ENCODE results near the gene FAM47E.

Gene FAM47E

DNA sequence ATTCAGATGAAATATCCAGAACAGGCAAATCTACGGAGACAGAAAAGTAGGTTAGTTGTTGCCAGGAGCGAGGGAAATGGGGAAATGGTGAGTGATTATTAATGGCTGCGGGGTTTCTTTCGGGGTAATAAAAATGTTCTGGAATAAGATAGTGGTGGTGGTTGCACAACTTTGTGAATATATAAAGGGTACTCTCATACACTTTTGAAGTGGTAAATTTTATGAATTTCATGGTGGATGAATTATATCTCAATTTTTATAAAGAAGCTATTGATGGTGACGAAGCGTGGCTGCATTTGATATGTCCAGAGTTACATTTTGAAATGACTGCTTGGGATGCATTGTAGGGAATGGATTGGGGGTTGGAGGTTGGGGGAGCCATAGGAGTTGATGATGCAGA is 16.3 kb downstream of the FAM47E start:
- no peaks in the 10 kb centered on the region for H3K9me2 ChIP-seq (replicated peaks; ENCODE audit: control insufficient read depth, low read length)
- H4K20me1 ChIP-seq (ENCODE audit: control insufficient read depth, insufficient read depth, low read depth, low read length) = no peaks in the 10 kb centered on the region
- H3K4me1 ChIP-seq (ENCODE audit: control insufficient read depth, low read length) = no peaks in the 10 kb centered on the region
- TF ChIP-seq, protein P1, sequence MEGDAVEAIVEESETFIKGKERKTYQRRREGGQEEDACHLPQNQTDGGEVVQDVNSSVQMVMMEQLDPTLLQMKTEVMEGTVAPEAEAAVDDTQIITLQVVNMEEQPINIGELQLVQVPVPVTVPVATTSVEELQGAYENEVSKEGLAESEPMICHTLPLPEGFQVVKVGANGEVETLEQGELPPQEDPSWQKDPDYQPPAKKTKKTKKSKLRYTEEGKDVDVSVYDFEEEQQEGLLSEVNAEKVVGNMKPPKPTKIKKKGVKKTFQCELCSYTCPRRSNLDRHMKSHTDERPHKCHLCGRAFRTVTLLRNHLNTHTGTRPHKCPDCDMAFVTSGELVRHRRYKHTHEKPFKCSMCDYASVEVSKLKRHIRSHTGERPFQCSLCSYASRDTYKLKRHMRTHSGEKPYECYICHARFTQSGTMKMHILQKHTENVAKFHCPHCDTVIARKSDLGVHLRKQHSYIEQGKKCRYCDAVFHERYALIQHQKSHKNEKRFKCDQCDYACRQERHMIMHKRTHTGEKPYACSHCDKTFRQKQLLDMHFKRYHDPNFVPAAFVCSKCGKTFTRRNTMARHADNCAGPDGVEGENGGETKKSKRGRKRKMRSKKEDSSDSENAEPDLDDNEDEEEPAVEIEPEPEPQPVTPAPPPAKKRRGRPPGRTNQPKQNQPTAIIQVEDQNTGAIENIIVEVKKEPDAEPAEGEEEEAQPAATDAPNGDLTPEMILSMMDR (IDR thresholded peaks at IDR 0.05; ENCODE audit: low read depth, low read length, poor library complexity, severe bottlenecking) = no peak
- no peaks in the 10 kb centered on the region for H3K79me2 ChIP-seq (ENCODE audit: control insufficient read depth, low read length)
- no peak overlapping the region for H3K4me3 ChIP-seq (ENCODE audit: low read length)
- no peaks in the 10 kb centered on the region for H3K9me3 ChIP-seq (ENCODE audit: control insufficient read depth, insufficient read depth, low read length)
- no peaks in the 10 kb centered on the region for H3K36me3 ChIP-seq (ENCODE audit: control insufficient read depth, low read length)
- no peak overlapping the region for H3K4me2 ChIP-seq (ENCODE audit: low read length)
- H3K27ac ChIP-seq (ENCODE audit: low read depth, low read length) = no peak overlapping the region
- H3K27me3 ChIP-seq (ENCODE audit: control insufficient read depth, low read length) = 0 out of 2 replicates have a peak, but pooled peaks cover 3% of the 10 kb centered on the region
- no peaks in the 10 kb centered on the region for H3F3A ChIP-seq (ENCODE audit: control insufficient read depth, insufficient read depth)

DNA sequence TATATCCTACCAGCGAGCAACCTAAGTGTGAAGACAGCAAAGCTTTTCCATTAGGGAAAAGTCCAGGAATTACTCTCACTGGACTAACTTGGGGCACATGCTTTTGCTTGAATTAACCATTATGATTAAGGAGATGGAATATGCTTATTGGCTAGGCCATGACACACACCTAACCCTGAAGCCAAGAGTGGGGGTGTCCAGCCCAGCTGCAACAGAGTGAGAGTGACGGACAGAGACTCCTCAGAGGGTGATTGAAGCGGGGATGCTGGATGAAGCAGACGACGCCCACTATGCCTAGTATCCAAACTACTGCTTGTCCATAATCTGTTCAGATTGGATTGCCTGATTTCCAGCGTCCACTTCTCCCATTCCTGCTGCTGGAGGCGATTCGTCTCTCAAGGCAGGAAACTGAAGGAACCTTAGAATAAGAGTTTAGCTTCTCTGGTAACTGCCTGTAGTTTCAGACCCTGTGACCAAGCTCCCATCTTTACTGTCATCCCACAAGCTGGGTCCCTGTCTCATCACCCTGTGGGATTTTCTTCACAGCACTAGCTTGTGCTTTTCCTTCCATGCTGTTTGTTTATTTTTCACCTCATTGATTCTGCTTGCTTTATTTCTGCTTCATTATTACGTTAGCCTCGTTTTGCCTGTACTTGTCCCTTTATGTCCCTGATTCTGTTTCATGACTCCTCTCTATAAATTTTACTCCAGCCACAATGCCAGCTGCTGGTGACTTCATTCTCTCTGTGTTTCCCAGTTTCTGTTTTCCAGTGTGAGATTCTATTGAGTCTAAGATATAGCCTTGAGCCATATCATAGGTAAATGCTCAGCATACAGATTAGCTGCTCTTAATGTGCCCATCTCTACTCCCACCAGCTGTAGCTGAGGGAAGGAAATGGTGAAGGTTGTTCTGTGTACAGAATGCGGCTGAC is 19.0 kb downstream of the FAM47E start:
- TF ChIP-seq, protein P1 (IDR thresholded peaks at IDR 0.05; ENCODE audit: low read depth, low read length, poor library complexity, severe bottlenecking) = no peak
- TF ChIP-seq EZH2phosphoT487 (IDR thresholded peaks at IDR 0.05; ENCODE audit: borderline replicate concordance, low read length) = no peak
- H4K20me1 ChIP-seq (ENCODE audit: control insufficient read depth, insufficient read depth, low read depth, low read length) = no peaks in the 10 kb centered on the region
- no peaks in the 10 kb centered on the region for H3K36me3 ChIP-seq (ENCODE audit: control insufficient read depth, low read length)
- no peak overlapping the region for H3K27ac ChIP-seq (ENCODE audit: low read depth, low read length)
- H3K4me3 ChIP-seq (ENCODE audit: low read length) = no peak overlapping the region
- no peaks in the 10 kb centered on the region for H3K9me2 ChIP-seq (replicated peaks; ENCODE audit: control insufficient read depth, low read length)
- H3K9me3 ChIP-seq (ENCODE audit: control insufficient read depth, insufficient read depth, low read length) = no peaks in the 10 kb centered on the region
- no peaks in the 10 kb centered on the region for H3K4me1 ChIP-seq (ENCODE audit: control insufficient read depth, low read length)
- H3F3A ChIP-seq (ENCODE audit: control insufficient read depth, insufficient read depth) = no peaks in the 10 kb centered on the region
- H3K27me3 ChIP-seq (ENCODE audit: control insufficient read depth, low read length) = 0 out of 2 replicates have a peak, but pooled peaks cover 3% of the 10 kb centered on the region
- no peaks in the 10 kb centered on the region for H3K79me2 ChIP-seq (ENCODE audit: control insufficient read depth, low read length)
- no peak overlapping the region for H3K4me2 ChIP-seq (ENCODE audit: low read length)

DNA sequence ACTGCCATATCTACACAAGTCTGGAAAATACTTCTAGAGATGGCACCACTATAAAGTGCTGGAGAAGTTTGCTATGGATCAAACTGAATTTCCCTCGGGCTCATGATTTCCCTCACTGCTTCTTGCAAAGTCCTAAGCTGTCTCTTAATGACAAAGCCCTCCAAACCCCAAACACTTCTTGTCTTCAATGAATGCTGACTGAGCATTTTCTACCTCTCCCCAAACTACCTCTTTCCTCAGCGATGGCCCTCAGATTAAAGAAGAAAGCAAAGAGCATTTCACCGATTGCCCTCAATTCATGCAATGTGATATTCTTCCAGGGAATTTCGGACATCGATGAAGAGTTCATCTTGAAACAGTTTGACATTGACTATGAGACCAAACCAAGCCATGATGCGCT is 19.7 kb downstream of the FAM47E start:
- H3K4me3 ChIP-seq (ENCODE audit: low read length) = no peak overlapping the region

More for the DNA sequence above, 19.7 kb downstream of the FAM47E start:
- H3K27me3 ChIP-seq (ENCODE audit: control insufficient read depth, low read length) = 0 out of 2 replicates have a peak, but pooled peaks cover 3% of the 10 kb centered on the region
- TF ChIP-seq, protein P1 (IDR thresholded peaks at IDR 0.05; ENCODE audit: low read depth, low read length, poor library complexity, severe bottlenecking) = no peak
- no peak for TF ChIP-seq EZH2phosphoT487 (IDR thresholded peaks at IDR 0.05; ENCODE audit: borderline replicate concordance, low read length)
- H3K9me3 ChIP-seq (ENCODE audit: control insufficient read depth, insufficient read depth, low read length) = no peaks in the 10 kb centered on the region
- H4K20me1 ChIP-seq (ENCODE audit: control insufficient read depth, insufficient read depth, low read depth, low read length) = no peaks in the 10 kb centered on the region
- no peak overlapping the region for H3K4me2 ChIP-seq (ENCODE audit: low read length)
- no peak overlapping the region for H3K27ac ChIP-seq (ENCODE audit: low read depth, low read length)
- H3K79me2 ChIP-seq (ENCODE audit: control insufficient read depth, low read length) = no peaks in the 10 kb centered on the region
- no peaks in the 10 kb centered on the region for H3K9me2 ChIP-seq (replicated peaks; ENCODE audit: control insufficient read depth, low read length)
- H3F3A ChIP-seq (ENCODE audit: control insufficient read depth, insufficient read depth) = no peaks in the 10 kb centered on the region
- H3K36me3 ChIP-seq (ENCODE audit: control insufficient read depth, low read length) = no peaks in the 10 kb centered on the region
- H3K4me1 ChIP-seq (ENCODE audit: control insufficient read depth, low read length) = no peaks in the 10 kb centered on the region

All from DOHH2 (cell line).